GM12874 (cell line): Measurements from ENCODE around the gene WDR64.

Source experiments
- CTCF ChIP-seq: IDR thresholded peaks from 2 replicates; pipeline ENCODE4 v1.5.1; 2011; ENCODE audit warnings: low read depth, mild to moderate bottlenecking, control low read depth, low read length, moderate library complexity; ENCODE audit not compliant: insufficient read depth

Gene WDR64

GRCh38 chr1:241778117-241778516 is 126.0 kb downstream of the WDR64 start:
- no peak for TF ChIP-seq CTCF

GRCh38 chr1:241779897-241780296 is 127.8 kb downstream of the WDR64 start:
- TF ChIP-seq CTCF = no peak

GRCh38 chr1:241782396-241782795 is 130.3 kb downstream of the WDR64 start:
- TF ChIP-seq CTCF = no peak

DNA sequence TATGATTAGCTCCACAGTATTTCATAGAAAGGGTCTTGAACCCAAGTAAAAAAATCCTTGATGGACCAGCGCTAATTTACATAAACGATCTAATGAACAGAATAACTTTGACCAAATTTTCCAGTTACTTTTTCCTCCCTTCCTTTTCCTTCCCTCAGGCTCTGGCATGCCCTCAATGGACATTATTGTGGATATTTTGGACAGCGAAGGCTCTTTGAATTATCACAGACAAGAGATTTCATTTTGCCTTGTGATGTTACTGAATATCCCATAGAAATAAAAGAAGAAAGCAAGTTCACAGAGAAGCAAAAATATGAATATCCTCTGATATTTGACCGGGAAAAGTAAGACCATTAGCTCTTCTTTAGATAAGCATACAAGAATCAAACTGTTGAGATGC is 135.6 kb downstream of the WDR64 start:
- TF ChIP-seq CTCF = no peak

GRCh38 chr1:241789061-241789460 is 137.0 kb downstream of the WDR64 start:
- TF ChIP-seq CTCF = no peak

DNA sequence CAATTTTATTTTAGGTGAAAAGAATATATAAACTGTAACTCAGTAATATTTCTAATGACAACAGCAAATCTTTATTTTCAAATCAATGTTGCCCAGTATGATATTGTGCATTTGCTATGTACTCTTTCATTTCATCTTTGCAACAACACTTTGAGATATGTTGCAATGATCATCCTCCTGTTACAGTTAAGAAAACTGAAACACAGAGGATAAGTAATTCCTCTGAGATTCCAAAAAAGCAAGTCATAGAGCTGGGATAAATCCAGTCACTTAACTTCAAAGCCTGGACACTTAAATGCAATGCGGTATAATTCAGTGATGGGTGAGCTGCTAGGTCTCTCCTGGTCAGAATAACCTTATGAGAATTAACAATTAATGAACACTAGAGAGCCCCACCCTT is 147.3 kb downstream of the WDR64 start:
- no peak for TF ChIP-seq CTCF

DNA sequence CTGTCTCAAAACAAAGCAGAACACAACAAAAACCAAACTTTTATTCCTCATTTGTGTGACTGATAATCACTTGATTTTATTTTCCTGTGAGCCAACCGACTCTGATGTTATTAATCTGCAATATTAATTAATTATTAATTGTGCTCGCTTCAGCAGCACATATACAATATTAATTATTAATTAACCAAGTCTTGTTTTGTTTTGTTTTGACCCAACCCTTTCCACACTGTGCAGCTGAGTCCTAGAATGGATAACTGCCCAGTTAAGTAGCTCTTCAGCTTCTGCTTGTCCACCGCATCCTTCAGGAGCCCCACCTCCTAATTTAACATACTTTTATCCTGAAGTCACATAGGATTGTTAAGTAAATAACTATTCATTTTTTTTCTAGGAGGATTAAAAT is 148.6 kb downstream of the WDR64 start:
- TF ChIP-seq CTCF = no peak

DNA sequence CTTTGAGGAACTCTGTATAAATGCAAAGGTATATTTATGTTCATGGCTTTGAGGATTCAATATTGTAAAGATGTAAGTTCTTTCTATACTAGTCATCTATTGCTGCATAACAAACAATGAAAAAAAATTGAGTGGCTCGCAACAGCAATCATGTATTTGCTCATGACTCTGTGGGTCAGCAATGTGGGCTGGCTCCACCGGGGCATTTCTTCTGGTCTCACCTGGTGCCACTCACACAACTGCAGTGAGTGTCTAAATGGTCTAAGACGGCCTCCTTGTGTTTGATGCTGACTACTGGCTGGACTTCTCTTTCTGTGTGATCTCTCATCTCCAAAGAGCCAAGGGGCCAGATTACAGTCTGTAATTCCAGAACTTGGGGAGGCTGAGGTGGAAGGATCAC is 150.8 kb downstream of the WDR64 start:
- no peak for TF ChIP-seq CTCF
